Stimulated activated CD8-positive, alpha-beta memory T cell treated with anti-CD3 and anti-CD28 coated beads, Interleukin-4, amount 100 ng/mL, for 1 hour (primary cell): ENCODE results near the gene KRTAP5-5.
"Not testable (repeated sequence)": the region's sequence is repeated elsewhere in the genome, so short reads cannot be mapped to it uniquely, and the experiment has no call there.

Experiments used
- DNase-seq, 2 donors: peaks; one replicate each; pipeline ENCODE4 v3.0.0-alpha.2; 2020; ENCODE audit warnings: low read depth in 2 of 2, low spot score in 1 of 2

KRTAP5-5 gene

DNA sequence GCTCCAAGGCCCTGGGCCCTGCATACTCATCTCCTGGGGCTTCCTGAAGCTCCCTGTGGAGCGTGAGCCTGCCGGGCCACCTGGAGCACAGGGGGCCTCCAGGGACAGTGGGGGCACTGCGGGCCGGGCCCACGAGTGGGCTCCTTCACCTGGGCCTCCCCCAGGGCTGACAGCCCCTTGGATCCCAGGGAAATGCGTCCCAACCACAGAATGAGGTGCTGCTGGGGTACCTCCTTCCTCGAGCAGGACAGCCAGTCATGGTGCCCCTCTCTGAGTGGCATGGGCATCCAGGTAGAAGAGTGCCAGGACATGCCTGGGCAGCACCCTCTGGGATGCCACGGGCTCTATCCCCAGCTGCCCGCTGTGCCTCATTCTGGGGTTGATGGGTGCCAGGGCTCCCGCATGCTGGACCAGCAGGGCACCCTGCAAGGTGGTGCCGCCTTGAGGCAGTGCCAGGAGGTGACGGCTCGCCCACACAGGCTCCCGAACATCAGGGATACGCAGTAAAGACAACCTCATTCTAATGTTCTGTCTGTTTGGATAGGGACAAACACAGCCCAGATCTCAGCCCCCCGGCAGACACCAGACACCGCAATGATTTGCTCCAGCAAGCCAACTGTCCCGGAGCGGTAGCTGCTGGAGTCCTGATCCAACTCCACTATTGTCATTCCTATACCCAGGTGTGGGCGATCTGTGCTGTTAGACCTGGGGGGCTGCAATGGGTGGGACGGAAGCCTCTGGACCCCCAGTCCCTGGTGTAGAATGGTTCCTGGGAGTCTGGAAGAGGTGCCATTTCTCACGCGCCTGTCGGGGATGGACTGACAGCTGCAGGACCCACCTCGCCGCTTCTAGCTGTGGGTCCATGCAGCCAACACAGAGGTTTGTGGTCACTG is 25.8 kb downstream of the KRTAP5-5 start:
- DNase-seq = no peak

DNA sequence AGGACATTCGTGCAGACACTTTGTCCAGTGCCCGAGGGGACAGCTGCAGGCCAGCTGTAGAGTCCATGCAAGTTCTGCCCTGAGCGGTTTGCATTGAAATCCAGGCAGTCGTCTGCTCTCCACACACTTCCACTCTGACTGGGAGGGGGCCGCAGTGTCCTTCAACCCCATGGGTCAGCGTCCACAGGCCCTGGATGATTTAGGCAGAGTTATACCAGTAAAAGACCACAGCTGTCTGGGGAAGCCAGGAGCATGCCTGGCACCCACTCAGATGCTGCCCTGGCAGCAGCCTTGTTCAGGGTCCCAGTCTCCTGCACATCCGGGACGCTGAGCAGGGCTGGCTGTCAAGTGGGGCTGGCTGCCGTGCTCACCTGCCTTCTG is 26.5 kb downstream of the KRTAP5-5 start:
- DNase-seq = no peak

DNA sequence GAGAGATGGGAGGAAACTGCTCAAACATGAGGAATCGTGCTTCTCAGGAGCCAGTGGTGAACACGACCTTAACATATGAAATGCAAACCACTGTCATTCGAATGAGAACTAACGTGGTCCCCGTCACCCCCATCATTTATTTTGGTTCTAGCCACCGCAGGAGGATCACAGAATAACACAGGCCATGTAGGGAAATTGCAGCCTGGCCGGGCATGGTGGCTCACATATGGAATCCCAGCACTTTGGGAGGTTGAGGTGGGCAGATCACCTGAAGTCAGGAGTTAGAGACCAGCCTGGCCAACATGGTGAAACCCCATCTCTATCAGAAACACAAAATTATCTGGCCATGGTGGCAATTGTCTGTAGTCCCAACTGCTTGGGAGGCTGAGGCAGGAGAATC is 27.1 kb downstream of the KRTAP5-5 start:
- DNase-seq = no peak

DNA sequence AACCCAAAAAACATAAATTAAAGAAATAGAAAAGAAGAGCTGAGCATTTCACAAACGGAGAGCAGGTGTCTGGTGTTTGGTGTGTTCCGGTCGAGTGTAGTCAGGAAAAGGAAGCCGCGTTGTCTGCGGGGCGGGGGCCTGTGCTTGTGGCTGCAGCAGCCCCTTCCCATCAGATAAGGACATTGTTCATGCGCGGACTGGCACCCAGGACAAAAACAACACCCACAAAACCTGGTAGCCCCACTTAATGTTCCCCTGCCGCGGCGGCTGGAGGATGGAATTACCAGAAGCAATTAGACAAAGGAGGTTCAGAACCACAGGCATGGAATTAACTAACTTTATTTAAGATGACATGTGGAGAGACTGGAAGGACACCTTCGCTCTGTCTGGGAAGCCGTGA is 29.9 kb downstream of the KRTAP5-5 start:
- no peak for DNase-seq

DNA sequence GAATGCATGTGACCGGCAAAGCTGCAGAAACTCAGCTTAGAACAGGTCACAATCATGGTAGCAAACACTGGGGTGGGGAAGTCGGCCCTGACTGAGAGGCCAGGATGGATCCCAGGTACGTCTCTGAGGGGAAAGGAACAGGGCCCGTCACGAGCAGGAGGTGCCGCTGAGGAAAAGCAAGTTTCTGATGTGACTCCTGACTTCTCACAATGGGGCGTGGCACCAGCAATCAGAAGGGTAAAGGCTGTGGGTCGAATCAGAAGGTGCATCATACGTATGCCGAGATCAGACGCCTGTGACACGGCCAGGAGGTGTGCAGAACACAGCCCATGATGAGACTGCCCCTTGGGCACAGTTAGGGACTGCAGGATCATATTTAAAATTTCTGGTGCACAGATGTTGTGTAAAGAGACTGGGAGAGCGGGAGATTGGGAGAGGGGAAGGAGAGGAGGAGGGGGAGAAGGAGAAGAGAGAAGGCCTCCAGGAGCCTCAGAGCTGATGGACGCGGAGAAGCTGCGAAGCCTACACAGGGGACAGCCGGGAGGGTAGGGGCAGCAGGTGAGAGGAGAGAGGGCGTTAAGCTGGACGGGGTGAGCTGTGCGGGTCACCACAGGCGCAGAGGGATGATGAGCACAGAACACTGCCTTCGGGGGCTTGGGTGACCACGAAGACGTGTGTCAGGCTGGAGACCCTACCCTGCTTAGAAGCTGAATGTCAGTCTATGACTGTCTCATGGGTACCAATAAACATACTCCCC is 30.7 kb downstream of the KRTAP5-5 start:
- DNase-seq = no peak

DNA sequence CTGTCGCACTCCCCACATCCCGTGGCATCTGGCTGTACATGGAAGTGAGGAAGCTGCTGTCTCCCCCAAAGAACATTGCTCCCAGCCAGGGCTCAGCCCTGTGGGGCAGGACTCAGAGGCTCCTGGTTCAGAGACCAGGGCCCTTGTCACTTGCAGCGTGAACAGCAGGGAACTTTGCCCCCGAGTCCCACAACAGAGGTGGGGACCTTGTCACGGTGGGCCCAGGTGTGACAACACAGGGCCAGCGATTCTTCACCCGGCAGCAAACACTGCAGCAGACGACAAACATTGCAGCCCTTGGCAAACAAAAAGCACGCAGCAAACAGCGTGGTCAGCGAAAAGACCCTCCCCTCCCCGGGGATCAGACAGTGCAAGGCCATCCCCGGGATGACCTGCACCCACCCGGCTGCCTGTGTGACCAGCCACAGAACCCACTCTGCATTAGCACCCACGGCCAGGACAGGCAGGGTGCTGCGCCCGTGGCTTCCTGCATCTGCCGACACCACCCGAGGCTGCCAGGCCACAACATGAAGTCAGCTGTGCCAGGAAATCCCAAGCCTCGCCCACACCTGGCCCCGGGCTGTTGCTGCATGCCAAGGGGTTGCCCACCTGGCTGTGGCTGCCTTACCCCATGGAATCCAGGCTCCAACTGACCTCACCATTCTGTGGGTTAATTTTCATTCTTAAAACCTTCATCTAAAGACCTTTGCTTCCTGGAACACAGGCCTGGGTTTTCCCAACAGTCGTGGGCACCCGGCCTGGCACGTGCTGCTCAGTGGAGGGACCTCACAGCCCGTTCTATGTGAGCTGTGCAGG is 32.1 kb downstream of the KRTAP5-5 start:
- not testable (repeated sequence) for DNase-seq

DNA sequence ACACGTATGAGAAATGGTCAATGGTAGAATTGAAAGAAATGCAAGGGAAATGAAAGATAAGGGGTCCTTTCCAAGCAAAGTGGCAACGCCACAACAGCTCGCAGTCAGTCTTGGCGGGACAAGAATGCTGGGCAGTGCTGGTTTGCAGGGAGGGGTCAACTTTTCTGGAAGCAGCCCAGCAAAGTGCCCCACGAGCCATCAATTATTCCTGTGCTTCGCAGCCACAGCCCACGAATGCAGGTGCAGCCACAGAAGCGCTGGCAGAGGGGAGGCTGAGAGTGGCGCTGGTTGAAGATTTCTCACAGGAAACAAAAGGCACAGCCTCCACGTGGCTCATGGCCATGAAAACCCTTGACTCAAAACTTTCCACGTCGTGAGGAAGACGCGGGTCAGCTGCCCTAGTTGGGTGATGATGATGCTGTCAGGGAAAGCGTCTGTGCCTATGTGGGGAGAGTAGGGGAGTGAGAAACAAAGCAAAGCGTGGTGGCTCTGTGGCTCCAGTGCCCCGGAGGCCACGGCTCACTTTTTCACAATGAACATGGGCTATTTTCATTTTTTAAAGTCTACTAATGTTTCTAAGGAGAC is 33.2 kb downstream of the KRTAP5-5 start:
- DNase-seq = not testable (repeated sequence)

DNA sequence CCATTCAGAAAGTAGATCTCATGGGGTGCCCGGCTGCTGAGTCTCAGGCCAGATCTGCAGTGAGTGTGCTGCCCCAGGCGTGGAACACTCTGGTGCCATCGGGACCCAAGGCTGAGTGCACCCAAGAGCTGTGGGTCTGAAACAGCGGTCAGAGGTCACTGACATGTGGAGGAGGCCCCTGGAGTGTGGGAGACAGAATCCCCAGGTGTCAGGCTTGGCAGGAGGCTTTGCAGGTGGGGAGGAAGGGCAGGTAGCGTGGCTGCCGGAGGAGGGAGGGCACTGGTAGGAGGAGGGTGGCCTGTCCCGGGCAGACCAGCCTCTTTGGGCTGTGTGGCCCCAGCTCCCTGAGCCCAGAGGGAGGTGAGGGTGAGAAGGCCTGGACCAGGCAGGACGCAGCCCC is 35.7 kb downstream of the KRTAP5-5 start:
- DNase-seq = no peak

DNA sequence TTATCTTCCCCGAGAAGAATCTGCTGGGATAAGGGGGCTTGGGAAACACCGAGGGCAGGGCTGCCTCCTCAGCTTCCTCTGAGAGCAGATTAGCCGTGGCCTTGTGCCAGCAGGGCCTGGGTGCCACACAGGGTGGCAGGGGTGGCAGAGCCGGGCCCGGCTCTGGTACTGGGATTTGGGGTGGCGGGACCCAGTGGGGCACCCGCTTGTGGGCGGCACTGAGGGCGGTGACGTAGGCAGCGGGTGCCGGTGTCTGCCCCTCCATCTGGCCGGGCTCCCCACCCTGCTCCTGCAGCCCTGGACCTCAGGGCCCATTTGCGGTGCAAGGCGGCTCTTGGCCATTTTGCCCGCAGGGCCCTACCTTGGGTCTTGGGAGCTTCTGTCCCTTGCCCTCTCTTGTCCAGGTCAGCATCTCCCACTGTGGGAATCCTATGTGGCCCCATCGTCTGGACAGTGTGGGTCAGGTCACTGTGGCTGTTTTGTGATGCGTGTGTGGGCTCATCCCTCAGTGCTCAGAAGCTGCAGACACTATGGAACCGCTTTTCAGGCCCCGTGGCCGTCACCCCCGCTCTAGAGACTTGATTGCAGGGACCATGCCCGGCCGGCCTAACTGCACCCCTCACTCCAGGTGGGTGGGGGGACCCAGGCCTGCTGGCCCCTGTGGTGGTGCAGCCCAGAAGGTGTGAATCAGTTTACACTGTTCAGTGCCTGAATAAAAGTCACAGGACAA is 37.7 kb downstream of the KRTAP5-5 start:
- no peak for DNase-seq

DNA sequence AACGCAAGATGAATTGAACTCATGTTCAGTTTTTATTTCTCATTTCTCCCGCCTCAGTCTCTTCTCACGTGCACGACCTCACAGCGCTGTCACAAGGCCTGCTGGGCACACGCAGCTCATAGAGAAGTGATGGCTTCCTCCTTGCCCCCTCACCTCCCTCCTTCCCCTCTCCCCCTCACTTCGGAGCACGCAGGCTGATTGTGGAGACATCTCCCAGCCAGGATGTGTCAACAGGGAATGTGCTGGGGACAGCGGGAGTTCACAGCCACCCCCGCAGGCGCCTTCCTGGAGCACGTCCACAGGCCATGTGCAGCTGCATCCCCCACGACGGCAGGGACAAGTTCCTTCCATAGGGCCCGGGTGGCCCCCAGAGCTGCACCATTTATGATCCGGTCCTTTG is 38.3 kb downstream of the KRTAP5-5 start:
- DNase-seq = no peak

DNA sequence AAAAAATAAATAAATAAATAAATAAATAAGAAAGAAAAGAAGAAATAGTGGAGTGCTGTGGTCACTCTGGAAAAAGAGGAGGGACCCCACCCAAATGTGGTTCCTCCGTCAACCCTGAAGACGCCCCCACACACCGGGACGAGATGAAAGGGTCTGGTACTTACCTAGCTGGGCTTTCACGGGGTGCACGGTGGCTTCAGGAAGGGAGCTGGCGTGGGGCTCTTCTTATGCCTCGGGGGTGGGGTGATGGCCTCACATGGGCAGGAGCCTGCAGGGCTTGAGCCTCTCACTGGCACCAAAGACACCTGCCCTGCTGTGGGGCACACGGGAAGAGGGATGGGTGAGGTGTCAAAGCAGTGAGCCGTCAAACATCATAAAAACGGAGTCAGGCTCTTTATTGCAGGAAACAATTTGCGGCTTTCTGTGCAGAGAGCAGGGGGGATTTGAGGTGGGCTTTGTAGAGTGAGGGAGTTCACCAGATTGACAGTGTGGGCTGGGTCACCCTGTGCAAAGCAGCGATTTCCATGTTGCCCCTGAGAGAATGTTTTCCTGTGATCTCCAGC is 39.4 kb downstream of the KRTAP5-5 start:
- no peak for DNase-seq

DNA sequence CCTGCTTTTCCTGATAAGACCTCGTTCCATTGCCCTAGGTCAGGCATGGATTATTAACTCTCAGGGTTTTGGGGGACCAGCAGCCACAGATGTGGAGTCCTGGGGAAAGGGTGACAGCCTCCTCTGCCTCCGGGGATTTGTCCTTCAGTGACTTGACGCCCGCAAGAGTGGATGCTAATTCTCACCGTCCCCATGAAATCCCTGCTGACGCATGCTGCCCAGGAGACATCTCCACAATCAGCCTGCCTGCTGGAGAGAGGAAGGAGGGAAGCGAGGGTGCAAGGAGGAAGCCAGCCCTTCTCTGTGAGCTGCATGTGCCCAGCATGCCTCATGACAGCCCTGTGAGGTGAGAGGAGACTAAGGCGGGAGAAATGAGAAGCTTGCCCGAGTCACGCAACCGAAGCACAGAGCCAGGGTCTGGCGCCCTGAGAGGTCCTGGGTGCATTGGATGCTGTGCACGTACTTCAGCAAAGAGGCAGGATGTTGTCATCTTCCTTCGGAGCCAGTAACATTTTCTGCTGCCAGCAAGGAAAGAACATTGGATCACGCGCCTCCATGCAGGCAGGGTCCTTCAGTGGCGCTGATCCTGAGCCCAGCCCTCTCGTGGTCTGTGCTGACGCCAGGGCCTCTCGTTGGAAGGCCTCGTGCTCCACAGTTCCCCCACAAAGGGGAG is 40.1 kb downstream of the KRTAP5-5 start:
- DNase-seq = no peak

DNA sequence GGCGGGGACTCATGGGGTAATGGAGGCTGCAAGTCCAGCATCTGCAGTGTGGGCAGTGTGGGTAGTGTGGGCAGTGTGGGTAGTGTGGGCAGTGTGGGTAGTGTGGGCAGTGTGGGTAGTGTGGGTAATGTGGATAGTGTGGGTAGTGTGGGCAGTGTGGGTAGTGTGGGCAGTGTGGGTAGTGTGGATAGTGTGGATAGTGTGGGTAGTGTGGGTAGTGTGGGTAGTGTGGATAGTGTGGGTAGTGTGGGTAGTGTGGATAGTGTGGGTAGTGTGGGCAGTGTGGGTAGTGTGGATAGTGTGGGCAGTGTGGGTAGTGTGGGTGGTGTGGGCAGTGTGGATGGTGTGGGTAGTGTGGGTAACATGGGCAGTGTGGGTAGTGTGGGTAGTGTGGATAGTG is 40.9 kb downstream of the KRTAP5-5 start:
- DNase-seq = not testable (repeated sequence)

DNA sequence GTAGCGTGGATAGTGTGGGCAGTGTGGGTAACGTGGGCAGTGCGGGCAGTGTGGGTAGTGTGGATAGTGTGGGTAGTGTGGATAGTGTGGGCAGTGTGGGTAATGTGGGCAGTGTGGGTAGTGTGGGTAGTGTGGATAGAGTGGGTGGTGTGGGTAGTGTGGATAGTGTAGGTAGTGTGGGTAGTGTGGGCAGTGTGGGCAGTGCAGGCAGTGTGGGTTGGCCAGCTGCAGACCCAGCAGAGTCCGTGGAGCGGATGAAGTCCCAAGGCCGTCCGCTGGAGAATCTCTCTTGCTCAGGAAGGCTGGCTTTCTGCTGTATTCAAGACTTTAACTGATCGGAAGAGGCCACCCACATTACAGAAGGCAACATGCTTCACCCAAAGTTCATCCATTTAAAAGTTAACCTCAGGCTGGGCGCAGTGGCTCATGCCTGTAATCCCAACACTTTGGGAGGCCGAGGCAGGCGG is 41.4 kb downstream of the KRTAP5-5 start:
- no peak for DNase-seq

DNA sequence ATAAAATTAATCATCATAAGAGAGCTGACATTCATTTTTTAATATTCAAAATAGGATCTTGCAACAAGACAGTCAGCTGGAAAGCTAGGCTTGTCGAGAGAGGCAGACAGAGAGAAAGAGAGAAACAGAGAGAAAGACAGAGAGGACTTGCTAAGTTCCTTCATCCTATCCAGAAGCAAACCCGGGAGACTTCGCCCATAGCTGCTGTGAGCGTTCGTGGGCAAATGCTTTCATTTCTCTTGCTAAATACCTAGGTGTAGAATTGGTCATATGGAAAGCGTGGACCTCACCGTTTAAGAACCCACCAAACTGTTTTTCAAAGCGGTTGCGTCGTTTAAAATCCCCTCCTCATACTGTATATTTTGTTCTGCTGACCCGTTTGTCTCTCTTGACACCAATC is 42.1 kb downstream of the KRTAP5-5 start:
- no peak for DNase-seq

DNA sequence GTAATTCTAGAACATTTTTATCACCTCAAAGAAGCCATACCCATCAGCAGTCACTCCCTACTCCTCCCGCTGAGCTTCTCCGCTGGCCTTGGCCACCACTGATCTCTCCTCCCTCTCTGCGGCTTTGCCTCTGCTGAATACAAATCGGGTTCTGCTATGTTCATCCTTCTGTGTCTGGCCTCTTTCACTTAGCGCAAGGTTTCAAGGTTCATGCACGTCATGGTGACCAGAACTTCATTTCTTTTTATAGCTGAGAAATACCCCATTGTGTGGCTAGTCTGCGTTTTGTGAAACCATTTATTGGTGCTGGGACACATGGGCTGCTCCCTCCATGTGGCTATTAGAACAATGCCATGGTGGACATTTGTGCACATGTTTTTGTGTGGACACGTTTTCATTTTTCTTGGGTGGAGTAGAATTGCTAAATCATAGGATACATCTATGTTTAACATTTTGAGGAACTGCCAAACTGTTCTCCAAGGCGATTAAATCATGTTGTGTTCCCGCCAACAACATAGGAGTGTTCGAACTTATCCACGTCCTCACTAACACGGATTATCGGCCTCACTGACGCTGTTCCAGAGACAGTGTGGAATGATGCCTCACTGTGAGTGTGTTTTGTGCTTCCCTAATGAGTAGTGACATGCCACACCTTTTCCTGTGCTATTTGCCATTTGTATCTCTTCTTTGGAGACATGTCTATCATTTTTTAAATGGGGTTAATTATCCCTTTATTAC is 43.2 kb downstream of the KRTAP5-5 start:
- DNase-seq = no peak

DNA sequence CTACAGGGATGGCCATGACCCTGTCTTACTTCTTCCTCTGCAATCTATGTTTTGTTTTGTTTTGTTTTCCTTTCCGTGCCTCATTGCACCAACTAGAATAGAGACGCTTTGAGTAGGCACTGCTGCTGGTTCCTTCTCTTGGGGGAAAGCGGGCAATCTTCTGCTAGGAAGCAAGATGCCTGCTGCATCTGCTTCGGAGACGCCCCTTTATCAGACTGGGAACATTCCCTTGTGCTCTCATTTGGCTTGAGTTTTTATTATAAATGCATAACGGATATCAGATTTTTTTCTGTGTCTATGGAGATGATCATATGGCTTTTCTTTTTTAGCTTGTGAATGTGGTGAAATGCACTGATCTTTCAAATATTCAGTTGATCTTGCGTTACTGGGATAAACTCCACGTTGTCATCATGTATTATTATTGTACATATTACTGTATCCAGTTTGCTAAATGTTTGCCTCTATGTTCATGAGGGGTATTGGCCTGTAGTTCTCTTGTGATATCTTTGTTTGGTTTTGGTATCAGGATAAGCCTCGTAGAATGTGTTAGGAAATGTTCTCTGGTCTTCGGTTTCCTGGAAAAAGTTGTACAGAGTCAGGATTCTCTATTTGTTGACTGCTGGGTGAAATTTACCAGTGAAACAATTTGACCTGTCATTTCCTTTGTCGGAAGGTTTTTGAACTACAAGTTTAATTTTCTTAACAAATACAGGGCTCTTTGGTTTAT is 44.0 kb downstream of the KRTAP5-5 start:
- no peak for DNase-seq
